NCI-H82 (cell line): ENCODE results near the gene NOD2.

Source experiments
- DNase-seq: peaks from one replicate; lab custom pipeline; 2025; lab: John Stamatoyannopoulos, UW

The NOD2 gene

GRCh38 chr16:50692999-50693781 lies at the start of gene NOD2:
NOD2 (plus strand) TSS chr16:50693606; CDS start chr16:50699496, 5,890 bp downstream.
- DNase-seq = peak; percentile 12

GRCh38 chr16:50644245-50644644 lies 49.2 kb upstream of the NOD2 start:
- no peak for DNase-seq

GRCh38 chr16:50644729-50645128 lies 48.7 kb upstream of the NOD2 start:
- peak; percentile 29 for DNase-seq

- DNase-seq = no peak
Observed at GRCh38 chr16:50645563-50646220, 47.7 kb upstream of the NOD2 start.

GRCh38 chr16:50646345-50646744 lies 47.1 kb upstream of the NOD2 start:
- no peak for DNase-seq

- DNase-seq = peak; percentile 13
Observed at GRCh38 chr16:50651835-50652438, 41.5 kb upstream of the NOD2 start.

GRCh38 chr16:50652836-50653425 lies 40.5 kb upstream of the NOD2 start:
- DNase-seq = peak; percentile 73

- DNase-seq = peak; percentile 56
Observed at GRCh38 chr16:50653633-50654519, 39.5 kb upstream of the NOD2 start.

- DNase-seq = no peak
Observed at GRCh38 chr16:50655558-50656055, 37.8 kb upstream of the NOD2 start.

- DNase-seq = no peak
Observed at GRCh38 chr16:50657241-50657640, 36.2 kb upstream of the NOD2 start.

- no peak for DNase-seq
Observed at GRCh38 chr16:50659806-50660205, 33.6 kb upstream of the NOD2 start.

- DNase-seq = no peak
Observed at GRCh38 chr16:50662306-50662940, 31.0 kb upstream of the NOD2 start.

GRCh38 chr16:50664270-50664669 lies 29.1 kb upstream of the NOD2 start:
- DNase-seq = no peak

GRCh38 chr16:50665128-50665878 lies 28.1 kb upstream of the NOD2 start:
- peak; percentile 77 for DNase-seq

- DNase-seq = no peak
Observed at GRCh38 chr16:50666658-50667496, 26.5 kb upstream of the NOD2 start.

- DNase-seq = peak; percentile 11
Observed at GRCh38 chr16:50667497-50668367, 25.7 kb upstream of the NOD2 start.

- no peak for DNase-seq
Observed at GRCh38 chr16:50668368-50669008, 24.9 kb upstream of the NOD2 start.

GRCh38 chr16:50669741-50670140 lies 23.7 kb upstream of the NOD2 start:
- DNase-seq = no peak
